Fibroblast of the aortic adventitia (primary cell): Measurements from ENCODE around the gene JMJD1C. TPM values are rescaled to one million over a fixed set of nuclear protein-coding genes. Genes with fewer than 3 reads are reported as not detected.

ENCODE experiments used
- DNase-seq: peaks from one replicate; pipeline ENCODE4 v3.0.0-alpha.2; 2010; ENCODE audit warnings: low read depth
- H3K4me3 ChIP-seq: 2 replicates; pipeline ENCODE4 v1.5.1; 2011; ENCODE audit warnings: low read depth, mild to moderate bottlenecking, control low read depth, low read length, moderate library complexity
- small RNA-seq: library from RNA; depleted of rRNA; stranded (forward); fragments of <200 nt; gene quantifications from one replicate; pipeline ENCODE3, GENCODE V24; 2012
- total RNA-seq: library from RNA; depleted of rRNA; stranded (reverse); fragments of >200 nt; gene quantifications from 2 replicates; pipeline ENCODE4 v1.2.3, GENCODE V29; 2012; ENCODE audit warnings: low replicate concordance
- TF ChIP-seq, protein P1 (sequence below): IDR thresholded peaks from 2 replicates; pipeline ENCODE4 v1.5.1; 2011; ENCODE audit warnings: mild to moderate bottlenecking, low read length, control low read depth, inconsistent platforms; ENCODE audit not compliant: insufficient read depth

The JMJD1C gene
- total RNA-seq, 1 donor, result 120 TPM

- TF ChIP-seq, protein P1, sequence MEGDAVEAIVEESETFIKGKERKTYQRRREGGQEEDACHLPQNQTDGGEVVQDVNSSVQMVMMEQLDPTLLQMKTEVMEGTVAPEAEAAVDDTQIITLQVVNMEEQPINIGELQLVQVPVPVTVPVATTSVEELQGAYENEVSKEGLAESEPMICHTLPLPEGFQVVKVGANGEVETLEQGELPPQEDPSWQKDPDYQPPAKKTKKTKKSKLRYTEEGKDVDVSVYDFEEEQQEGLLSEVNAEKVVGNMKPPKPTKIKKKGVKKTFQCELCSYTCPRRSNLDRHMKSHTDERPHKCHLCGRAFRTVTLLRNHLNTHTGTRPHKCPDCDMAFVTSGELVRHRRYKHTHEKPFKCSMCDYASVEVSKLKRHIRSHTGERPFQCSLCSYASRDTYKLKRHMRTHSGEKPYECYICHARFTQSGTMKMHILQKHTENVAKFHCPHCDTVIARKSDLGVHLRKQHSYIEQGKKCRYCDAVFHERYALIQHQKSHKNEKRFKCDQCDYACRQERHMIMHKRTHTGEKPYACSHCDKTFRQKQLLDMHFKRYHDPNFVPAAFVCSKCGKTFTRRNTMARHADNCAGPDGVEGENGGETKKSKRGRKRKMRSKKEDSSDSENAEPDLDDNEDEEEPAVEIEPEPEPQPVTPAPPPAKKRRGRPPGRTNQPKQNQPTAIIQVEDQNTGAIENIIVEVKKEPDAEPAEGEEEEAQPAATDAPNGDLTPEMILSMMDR, result no peak
- no peak for DNase-seq
- no peak overlapping the region for H3K4me3 ChIP-seq
These were observed 341.9 kb downstream of the JMJD1C start for GRCh38 chr10:63123727-63124362.

- H3K4me3 ChIP-seq, result no peak overlapping the region
- TF ChIP-seq, protein P1, result peak; percentile 15
- peak; percentile 97 for DNase-seq
These were observed 345.2 kb downstream of the JMJD1C start for GRCh38 chr10:63120554-63120953.

GRCh38 chr10:63119041-63119440 lies 346.7 kb downstream of the JMJD1C start:
- DNase-seq, result no peak
- no peak overlapping the region for H3K4me3 ChIP-seq
- TF ChIP-seq, protein P1, result no peak

Small RNAs within 50 kb of the gene (small RNA-seq; reads per million reads assigned to genes)
- gene AC022022.1, result not detected
- gene MIR1296, result 0.57 reads per million

Other genes starting within 250 kb of the JMJD1C start
- gene REEP3, start 55.4 kb upstream of the JMJD1C start, total RNA-seq, result 17.7 and 95.1 TPM in 2 replicates